AG09319 (cell line): ENCODE measurements around the gene ASB2.
A peak's percentile ranks its signal among the peaks of the same experiment; 100 is the strongest.

ENCODE experiments used
- DNase-seq: peaks from one replicate; pipeline ENCODE4 v3.0.0-alpha.2; 2010; ENCODE audit warnings: low read depth; ENCODE audit errors: extremely low read depth
- TF ChIP-seq, protein P1 (sequence below): IDR thresholded peaks from 2 replicates; pipeline ENCODE4 v1.5.1; 2011; ENCODE audit warnings: low read depth, mild to moderate bottlenecking, inconsistent platforms, low read length, moderate library complexity

Gene ASB2

DNA sequence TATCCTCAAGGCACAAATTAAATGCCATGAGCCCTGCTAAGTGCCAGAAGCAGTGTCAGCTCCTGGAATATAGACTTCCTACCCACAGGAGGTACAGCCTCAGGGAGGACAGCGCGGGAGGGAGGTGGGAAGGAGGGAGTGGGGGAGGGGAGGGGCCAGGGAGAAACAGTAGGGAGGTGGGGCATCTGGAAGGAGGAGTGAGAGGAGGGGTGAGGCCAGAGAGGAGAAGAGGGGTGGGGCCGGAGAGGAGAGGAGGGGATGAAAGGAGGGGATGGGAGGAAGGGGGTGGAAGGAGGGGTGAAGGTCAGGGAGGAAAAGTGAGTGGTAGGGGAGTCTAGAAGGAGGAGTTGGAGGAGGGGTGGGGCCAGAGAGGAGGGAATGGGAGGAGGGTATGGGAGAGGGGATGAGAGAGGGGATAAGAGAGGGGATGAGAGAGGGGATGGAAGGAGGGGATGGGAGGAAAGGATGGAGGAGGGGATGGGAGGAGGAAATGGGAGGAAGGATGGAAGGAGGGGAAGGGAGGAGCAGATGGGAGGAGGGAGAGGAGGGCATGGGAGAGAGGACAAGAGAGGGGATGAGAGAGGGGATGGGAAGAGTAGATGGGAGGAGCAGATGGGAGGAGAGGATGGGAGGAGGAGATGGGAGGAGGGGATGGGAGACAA lies 11.6 kb upstream of the ASB2 start:
- DNase-seq = no peak

DNA sequence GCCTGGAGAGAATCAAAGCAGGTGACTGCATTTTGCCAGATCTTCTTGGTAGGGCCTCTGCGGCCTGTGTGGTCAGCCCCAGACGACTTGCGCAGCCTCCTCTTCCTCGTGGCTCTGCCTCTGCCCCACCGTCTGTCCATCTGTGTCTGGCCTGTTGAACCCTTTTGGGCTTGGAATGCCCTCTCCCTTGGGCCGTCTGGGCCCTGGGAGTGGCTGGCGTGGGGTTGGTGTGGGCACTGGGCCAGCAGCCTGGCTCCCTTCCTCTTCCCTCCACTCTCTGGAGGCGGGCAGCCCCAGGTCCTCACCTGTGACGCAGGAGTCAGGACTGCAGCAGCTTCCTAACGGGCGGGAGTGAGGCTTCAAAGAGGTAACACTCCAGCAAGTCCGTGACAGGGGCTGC lies 11.0 kb upstream of the ASB2 start:
- TF ChIP-seq, protein P1, sequence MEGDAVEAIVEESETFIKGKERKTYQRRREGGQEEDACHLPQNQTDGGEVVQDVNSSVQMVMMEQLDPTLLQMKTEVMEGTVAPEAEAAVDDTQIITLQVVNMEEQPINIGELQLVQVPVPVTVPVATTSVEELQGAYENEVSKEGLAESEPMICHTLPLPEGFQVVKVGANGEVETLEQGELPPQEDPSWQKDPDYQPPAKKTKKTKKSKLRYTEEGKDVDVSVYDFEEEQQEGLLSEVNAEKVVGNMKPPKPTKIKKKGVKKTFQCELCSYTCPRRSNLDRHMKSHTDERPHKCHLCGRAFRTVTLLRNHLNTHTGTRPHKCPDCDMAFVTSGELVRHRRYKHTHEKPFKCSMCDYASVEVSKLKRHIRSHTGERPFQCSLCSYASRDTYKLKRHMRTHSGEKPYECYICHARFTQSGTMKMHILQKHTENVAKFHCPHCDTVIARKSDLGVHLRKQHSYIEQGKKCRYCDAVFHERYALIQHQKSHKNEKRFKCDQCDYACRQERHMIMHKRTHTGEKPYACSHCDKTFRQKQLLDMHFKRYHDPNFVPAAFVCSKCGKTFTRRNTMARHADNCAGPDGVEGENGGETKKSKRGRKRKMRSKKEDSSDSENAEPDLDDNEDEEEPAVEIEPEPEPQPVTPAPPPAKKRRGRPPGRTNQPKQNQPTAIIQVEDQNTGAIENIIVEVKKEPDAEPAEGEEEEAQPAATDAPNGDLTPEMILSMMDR = no peak
- DNase-seq = no peak

More for the DNA sequence above, 11.6 kb upstream of the ASB2 start:
- TF ChIP-seq, protein P1 = no peak

DNA sequence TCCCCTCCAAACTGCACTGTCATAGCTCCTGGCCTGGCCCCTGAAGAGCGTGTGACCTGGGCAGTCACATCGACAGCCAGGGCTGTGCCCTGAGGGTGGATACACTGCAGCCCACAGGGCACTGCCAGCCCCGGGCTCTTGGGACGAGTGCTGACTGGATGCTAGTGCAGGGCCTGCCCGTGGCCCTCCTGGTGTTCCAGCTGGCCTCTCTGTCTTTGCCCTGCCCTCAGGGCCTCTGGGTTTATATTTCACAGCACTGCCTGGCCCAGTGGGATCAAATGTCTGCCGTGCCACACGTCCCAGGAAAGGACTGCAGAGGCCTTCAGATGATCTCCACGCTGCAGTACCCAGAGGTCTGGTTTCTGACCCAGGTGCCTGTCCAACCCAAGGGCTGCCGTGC lies 10.6 kb upstream of the ASB2 start:
- TF ChIP-seq, protein P1 = no peak
- no peak for DNase-seq

DNA sequence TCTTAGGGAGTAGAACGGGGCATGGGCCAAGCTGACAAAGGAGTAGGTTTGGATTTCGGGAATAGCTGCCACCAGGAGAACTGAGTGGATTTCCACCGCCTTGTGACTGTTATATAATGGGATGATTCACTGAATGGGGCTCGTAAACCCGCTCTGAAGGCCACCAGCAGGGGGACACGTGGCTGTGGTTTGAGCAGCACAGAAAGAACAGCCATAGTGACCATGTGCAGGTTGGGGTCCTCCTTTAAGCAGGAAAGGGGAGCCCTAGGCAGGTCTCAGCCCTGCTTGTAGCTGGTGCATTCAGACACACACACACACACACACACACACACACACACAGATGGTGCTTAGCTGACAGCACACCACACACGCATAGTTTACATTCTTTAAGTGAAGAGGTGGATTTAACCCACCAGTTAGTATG lies 8.6 kb upstream of the ASB2 start:
- peak; percentile 40 for DNase-seq
- TF ChIP-seq, protein P1 = peak; percentile 46

DNA sequence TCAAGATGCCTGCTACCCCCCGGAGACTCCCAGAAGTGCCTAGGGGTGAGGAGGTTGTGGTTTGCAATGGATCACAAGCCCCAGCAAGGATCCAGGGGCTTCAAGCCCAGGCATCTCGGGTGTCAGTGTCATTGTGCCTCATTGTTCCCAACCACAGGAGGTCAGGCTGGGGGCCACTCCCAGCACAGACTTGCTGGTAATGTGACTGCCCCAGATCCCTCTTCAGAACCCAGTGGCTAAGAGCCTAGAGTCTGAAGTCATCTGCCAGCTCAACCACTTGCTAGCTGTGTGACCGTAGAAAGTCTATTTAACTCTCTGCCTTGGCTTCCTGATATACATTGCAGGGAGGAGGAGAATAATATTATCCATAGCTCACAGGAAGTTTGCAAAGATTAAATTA lies 7.7 kb upstream of the ASB2 start:
- TF ChIP-seq, protein P1 = no peak
- DNase-seq = no peak

DNA sequence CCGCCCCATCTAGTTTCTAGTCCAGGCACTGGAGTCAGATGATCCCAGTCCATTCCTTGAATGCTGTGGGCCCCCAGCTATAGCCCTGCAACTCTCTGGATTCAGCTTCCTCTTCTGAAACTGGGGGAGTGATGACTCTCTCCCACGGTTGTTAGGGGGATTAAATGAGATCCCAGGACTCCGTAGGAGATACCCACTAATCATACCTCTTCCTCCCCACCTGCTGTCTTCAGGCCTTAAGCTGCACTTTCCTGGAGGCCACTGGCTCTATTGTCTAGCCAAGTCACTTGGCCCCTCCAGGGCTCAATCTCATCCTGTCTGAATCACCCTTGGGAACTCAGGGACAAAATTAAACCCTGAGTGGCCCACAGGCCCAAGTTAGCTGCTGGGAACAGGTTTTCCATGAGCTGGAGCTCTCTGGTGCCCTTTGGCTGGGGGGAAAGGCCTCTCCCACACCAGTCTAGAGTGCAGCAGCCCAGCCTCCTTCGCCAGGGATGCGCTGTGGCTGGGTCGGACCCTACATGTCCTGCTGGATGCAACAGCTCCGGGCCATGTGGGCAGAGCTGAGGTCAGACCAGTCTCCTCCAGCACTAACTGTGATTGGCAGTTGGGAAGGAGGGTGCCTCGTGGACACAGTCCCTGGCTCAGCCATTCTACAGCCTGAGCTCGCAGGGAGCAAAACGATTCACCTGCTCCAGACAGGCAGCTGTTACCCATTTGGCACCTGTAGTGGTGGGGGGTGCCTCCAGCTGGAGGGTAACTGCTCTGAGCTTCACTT lies 6.0 kb upstream of the ASB2 start:
- TF ChIP-seq, protein P1 = no peak
- DNase-seq = no peak
